HEK293 (cell line): Measurements from ENCODE around the gene TK1.

ENCODE experiments used
- HOXA7 ChIP-seq: sonication (generic); formaldehyde crosslinking; IDR thresholded peaks from 2 replicates; pipeline ENCODE4 v1.8.1; 2022; ENCODE audit warnings: missing genetic modification reagents, borderline replicate concordance
- HOXC10 ChIP-seq: sonication (generic); formaldehyde crosslinking; IDR thresholded peaks from 2 replicates; pipeline ENCODE4 v1.8.1; 2023; ENCODE audit warnings: mild to moderate bottlenecking, missing genetic modification reagents
- KLF16 ChIP-seq: fragments of 450-650 bp; formaldehyde crosslinking; IDR thresholded peaks from 2 replicates; pipeline ENCODE4 v1.5.1; 2017; ENCODE audit warnings: missing biosample characterization, missing genetic modification characterization
- YY1 ChIP-seq: fragments of 450-650 bp; formaldehyde crosslinking; IDR thresholded peaks from 2 replicates; pipeline ENCODE4 v1.5.1; 2018; ENCODE audit warnings: missing biosample characterization, missing genetic modification characterization
- ZBTB1 ChIP-seq: fragments of 450-650 bp; formaldehyde crosslinking; IDR thresholded peaks from 2 replicates; pipeline ENCODE4 v1.5.1; 2016; ENCODE audit warnings: missing biosample characterization, missing genetic modification characterization
- ZFP41 ChIP-seq: fragments of 450-650 bp; formaldehyde crosslinking; IDR thresholded peaks from 2 replicates; pipeline ENCODE4 v1.5.1; 2016; ENCODE audit warnings: missing biosample characterization, missing genetic modification characterization, borderline replicate concordance
- ZNF112 ChIP-seq: fragments of 450-650 bp; formaldehyde crosslinking; IDR thresholded peaks from 2 replicates; pipeline ENCODE4 v1.5.0; 2017; ENCODE audit warnings: missing biosample characterization, missing genetic modification characterization
- ZNF132 ChIP-seq: fragments of 450-650 bp; formaldehyde crosslinking; IDR thresholded peaks from 2 replicates; pipeline ENCODE4 v1.5.1; 2017; ENCODE audit warnings: missing biosample characterization, missing genetic modification characterization, borderline replicate concordance
- ZNF157 ChIP-seq: fragments of 450-650 bp; formaldehyde crosslinking; IDR thresholded peaks from 2 replicates; pipeline ENCODE4 v1.5.1; 2016; ENCODE audit warnings: missing biosample characterization, missing genetic modification characterization
- ZNF223 ChIP-seq: fragments of 450-650 bp; formaldehyde crosslinking; IDR thresholded peaks from 2 replicates; pipeline ENCODE4 v1.5.1; 2016; ENCODE audit warnings: missing biosample characterization, missing genetic modification characterization
- ZNF239 ChIP-seq: fragments of 450-650 bp; formaldehyde crosslinking; IDR thresholded peaks from 2 replicates; pipeline ENCODE4 v1.5.1; 2016; ENCODE audit warnings: missing biosample characterization, missing genetic modification characterization
- ZNF266 ChIP-seq: fragments of 450-650 bp; formaldehyde crosslinking; IDR thresholded peaks from 2 replicates; pipeline ENCODE4 v1.5.1; 2016; ENCODE audit warnings: missing biosample characterization, missing genetic modification characterization, low read depth
- ZNF335 ChIP-seq: fragments of 450-650 bp; formaldehyde crosslinking; conservative IDR thresholded peaks from 2 replicates; pipeline ENCODE4 v1.5.1; 2016; ENCODE audit warnings: missing biosample characterization, missing genetic modification characterization
- ZNF48 ChIP-seq: fragments of 450-650 bp; formaldehyde crosslinking; IDR thresholded peaks from 2 replicates; pipeline ENCODE4 v1.5.1; 2016; ENCODE audit warnings: missing biosample characterization, missing genetic modification characterization
- ZNF501 ChIP-seq: fragments of 450-650 bp; formaldehyde crosslinking; IDR thresholded peaks from 2 replicates; pipeline ENCODE4 v1.5.1; 2016; ENCODE audit warnings: missing biosample characterization, missing genetic modification characterization
- ZNF514 ChIP-seq: fragments of 450-650 bp; formaldehyde crosslinking; IDR thresholded peaks from 2 replicates; pipeline ENCODE4 v1.5.1; 2016; ENCODE audit warnings: missing biosample characterization, missing genetic modification characterization
- ZNF585B ChIP-seq: fragments of 450-650 bp; formaldehyde crosslinking; IDR thresholded peaks from 2 replicates; pipeline ENCODE4 v1.5.1; 2016; ENCODE audit warnings: missing biosample characterization, missing genetic modification characterization
- ZNF660 ChIP-seq: fragments of 450-650 bp; IDR thresholded peaks from 2 replicates; pipeline ENCODE4 v1.5.1; 2018; ENCODE audit warnings: missing biosample characterization, mild to moderate bottlenecking, missing genetic modification characterization
- ZNF830 ChIP-seq: fragments of 450-650 bp; IDR thresholded peaks from 2 replicates; pipeline ENCODE4 v1.5.0; 2018; ENCODE audit warnings: missing biosample characterization, missing genetic modification characterization, low read depth, mild to moderate bottlenecking, moderate library complexity
- TF ChIP-seq, protein P1 (sequence below): fragments of 450-650 bp; formaldehyde crosslinking; IDR thresholded peaks from 2 replicates; pipeline ENCODE4 v1.5.1; 2016; ENCODE audit warnings: missing biosample characterization, missing genetic modification characterization, low read depth
- TF ChIP-seq, protein P2 (sequence below): fragments of 450-650 bp; formaldehyde crosslinking; IDR thresholded peaks from 2 replicates; pipeline ENCODE4 v1.5.1; 2016; ENCODE audit warnings: missing biosample characterization, missing genetic modification characterization
- TF ChIP-seq, protein P3 (sequence below): fragments of 450-650 bp; formaldehyde crosslinking; conservative IDR thresholded peaks from 2 replicates; pipeline ENCODE4 v1.5.1; 2016; ENCODE audit warnings: low read depth, missing biosample characterization, missing genetic modification characterization
- TF ChIP-seq, protein P4 (sequence below): fragments of 450-650 bp; formaldehyde crosslinking; IDR thresholded peaks from 2 replicates; pipeline ENCODE4 v1.5.1; 2016; ENCODE audit warnings: missing biosample characterization, missing genetic modification characterization
- TF ChIP-seq, protein P5 (sequence below): fragments of 450-650 bp; formaldehyde crosslinking; IDR thresholded peaks from 2 replicates; pipeline ENCODE4 v1.5.1; 2016; ENCODE audit warnings: missing biosample characterization, missing genetic modification characterization
- TF ChIP-seq, protein P6 (sequence below): fragments of 450-650 bp; formaldehyde crosslinking; IDR thresholded peaks from 2 replicates; pipeline ENCODE4 v1.5.1; 2016; ENCODE audit warnings: missing biosample characterization, missing genetic modification characterization
- TF ChIP-seq, protein P7 (sequence below): fragments of 450-650 bp; formaldehyde crosslinking; IDR thresholded peaks from 2 replicates; pipeline ENCODE4 v1.5.1; 2016; ENCODE audit warnings: missing biosample characterization, missing genetic modification characterization

TK1 gene

DNA sequence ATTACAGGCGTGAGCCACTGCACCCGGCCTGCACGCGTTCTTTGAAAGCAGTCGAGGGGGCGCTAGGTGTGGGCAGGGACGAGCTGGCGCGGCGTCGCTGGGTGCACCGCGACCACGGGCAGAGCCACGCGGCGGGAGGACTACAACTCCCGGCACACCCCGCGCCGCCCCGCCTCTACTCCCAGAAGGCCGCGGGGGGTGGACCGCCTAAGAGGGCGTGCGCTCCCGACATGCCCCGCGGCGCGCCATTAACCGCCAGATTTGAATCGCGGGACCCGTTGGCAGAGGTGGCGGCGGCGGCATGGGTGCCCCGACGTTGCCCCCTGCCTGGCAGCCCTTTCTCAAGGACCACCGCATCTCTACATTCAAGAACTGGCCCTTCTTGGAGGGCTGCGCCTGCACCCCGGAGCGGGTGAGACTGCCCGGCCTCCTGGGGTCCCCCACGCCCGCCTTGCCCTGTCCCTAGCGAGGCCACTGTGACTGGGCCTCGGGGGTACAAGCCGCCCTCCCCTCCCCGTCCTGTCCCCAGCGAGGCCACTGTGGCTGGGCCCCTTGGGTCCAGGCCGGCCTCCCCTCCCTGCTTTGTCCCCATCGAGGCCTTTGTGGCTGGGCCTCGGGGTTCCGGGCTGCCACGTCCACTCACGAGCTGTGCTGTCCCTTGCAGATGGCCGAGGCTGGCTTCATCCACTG is 27.3 kb upstream of the TK1 start, which contains the start of gene BIRC5 (continued):
- TF ChIP-seq ZBTB1 (no peak), HOXA7 (CRISPR knock-in tag) (no peak), ZNF112 (tag by site-specific recombination) (no peak), ZNF48 (tag by site-specific recombination) (no peak), ZNF335 (tag by site-specific recombination) (peak; percentile 95), HOXC10 (CRISPR knock-in tag) (peak; percentile 69; the same call in 1 of the 2 replicates), ZNF585B (tag by site-specific recombination) (no peak), ZNF660 (tag by site-specific recombination) (no peak; the same call in 1 of the 2 replicates), KLF16 (peak; percentile 98), ZNF514 (tag by site-specific recombination) (no peak), YY1 (tag by site-specific recombination) (peak; percentile 93), ZNF830 (tag by site-specific recombination) (no peak), ZNF266 (tag by site-specific recombination) (no peak), ZNF501 (tag by site-specific recombination) (peak; percentile 83; the same call in 1 of the 2 replicates), ZNF132 (tag by site-specific recombination) (no peak), ZFP41 (tag by site-specific recombination) (no peak), ZNF223 (tag by site-specific recombination) (no peak), ZNF157 (no peak), ZNF239 (tag by site-specific recombination) (no peak)
- TF ChIP-seq, protein P1, sequence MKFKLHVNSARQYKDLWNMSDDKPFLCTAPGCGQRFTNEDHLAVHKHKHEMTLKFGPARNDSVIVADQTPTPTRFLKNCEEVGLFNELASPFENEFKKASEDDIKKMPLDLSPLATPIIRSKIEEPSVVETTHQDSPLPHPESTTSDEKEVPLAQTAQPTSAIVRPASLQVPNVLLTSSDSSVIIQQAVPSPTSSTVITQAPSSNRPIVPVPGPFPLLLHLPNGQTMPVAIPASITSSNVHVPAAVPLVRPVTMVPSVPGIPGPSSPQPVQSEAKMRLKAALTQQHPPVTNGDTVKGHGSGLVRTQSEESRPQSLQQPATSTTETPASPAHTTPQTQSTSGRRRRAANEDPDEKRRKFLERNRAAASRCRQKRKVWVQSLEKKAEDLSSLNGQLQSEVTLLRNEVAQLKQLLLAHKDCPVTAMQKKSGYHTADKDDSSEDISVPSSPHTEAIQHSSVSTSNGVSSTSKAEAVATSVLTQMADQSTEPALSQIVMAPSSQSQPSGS = no peak
- TF ChIP-seq, protein P2, sequence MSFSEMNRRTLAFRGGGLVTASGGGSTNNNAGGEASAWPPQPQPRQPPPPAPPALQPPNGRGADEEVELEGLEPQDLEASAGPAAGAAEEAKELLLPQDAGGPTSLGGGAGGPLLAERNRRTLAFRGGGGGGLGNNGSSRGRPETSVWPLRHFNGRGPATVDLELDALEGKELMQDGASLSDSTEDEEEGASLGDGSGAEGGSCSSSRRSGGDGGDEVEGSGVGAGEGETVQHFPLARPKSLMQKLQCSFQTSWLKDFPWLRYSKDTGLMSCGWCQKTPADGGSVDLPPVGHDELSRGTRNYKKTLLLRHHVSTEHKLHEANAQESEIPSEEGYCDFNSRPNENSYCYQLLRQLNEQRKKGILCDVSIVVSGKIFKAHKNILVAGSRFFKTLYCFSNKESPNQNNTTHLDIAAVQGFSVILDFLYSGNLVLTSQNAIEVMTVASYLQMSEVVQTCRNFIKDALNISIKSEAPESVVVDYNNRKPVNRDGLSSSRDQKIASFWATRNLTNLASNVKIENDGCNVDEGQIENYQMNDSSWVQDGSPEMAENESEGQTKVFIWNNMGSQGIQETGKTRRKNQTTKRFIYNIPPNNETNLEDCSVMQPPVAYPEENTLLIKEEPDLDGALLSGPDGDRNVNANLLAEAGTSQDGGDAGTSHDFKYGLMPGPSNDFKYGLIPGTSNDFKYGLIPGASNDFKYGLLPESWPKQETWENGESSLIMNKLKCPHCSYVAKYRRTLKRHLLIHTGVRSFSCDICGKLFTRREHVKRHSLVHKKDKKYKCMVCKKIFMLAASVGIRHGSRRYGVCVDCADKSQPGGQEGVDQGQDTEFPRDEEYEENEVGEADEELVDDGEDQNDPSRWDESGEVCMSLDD (tag by site-specific recombination) = peak; percentile 80; the same call in 1 of the 2 replicates
- TF ChIP-seq, protein P3, sequence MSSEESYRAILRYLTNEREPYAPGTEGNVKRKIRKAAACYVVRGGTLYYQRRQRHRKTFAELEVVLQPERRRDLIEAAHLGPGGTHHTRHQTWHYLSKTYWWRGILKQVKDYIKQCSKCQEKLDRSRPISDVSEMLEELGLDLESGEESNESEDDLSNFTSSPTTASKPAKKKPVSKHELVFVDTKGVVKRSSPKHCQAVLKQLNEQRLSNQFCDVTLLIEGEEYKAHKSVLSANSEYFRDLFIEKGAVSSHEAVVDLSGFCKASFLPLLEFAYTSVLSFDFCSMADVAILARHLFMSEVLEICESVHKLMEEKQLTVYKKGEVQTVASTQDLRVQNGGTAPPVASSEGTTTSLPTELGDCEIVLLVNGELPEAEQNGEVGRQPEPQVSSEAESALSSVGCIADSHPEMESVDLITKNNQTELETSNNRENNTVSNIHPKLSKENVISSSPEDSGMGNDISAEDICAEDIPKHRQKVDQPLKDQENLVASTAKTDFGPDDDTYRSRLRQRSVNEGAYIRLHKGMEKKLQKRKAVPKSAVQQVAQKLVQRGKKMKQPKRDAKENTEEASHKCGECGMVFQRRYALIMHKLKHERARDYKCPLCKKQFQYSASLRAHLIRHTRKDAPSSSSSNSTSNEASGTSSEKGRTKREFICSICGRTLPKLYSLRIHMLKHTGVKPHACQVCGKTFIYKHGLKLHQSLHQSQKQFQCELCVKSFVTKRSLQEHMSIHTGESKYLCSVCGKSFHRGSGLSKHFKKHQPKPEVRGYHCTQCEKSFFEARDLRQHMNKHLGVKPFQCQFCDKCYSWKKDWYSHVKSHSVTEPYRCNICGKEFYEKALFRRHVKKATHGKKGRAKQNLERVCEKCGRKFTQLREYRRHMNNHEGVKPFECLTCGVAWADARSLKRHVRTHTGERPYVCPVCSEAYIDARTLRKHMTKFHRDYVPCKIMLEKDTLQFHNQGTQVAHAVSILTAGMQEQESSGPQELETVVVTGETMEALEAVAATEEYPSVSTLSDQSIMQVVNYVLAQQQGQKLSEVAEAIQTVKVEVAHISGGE (tag by site-specific recombination) = no peak; the same call in 1 of the 2 replicates
- TF ChIP-seq, protein P4, sequence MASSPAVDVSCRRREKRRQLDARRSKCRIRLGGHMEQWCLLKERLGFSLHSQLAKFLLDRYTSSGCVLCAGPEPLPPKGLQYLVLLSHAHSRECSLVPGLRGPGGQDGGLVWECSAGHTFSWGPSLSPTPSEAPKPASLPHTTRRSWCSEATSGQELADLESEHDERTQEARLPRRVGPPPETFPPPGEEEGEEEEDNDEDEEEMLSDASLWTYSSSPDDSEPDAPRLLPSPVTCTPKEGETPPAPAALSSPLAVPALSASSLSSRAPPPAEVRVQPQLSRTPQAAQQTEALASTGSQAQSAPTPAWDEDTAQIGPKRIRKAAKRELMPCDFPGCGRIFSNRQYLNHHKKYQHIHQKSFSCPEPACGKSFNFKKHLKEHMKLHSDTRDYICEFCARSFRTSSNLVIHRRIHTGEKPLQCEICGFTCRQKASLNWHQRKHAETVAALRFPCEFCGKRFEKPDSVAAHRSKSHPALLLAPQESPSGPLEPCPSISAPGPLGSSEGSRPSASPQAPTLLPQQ (tag by site-specific recombination) = peak; percentile 72; the same call in 1 of the 2 replicates
- TF ChIP-seq, protein P5, sequence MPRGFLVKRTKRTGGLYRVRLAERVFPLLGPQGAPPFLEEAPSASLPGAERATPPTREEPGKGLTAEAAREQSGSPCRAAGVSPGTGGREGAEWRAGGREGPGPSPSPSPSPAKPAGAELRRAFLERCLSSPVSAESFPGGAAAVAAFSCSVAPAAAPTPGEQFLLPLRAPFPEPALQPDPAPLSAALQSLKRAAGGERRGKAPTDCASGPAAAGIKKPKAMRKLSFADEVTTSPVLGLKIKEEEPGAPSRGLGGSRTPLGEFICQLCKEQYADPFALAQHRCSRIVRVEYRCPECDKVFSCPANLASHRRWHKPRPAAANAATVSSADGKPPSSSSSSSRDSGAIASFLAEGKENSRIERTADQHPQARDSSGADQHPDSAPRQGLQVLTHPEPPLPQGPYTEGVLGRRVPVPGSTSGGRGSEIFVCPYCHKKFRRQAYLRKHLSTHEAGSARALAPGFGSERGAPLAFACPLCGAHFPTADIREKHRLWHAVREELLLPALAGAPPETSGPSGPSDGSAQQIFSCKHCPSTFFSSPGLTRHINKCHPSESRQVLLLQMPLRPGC (tag by site-specific recombination) = peak; percentile 80
- TF ChIP-seq, protein P6, sequence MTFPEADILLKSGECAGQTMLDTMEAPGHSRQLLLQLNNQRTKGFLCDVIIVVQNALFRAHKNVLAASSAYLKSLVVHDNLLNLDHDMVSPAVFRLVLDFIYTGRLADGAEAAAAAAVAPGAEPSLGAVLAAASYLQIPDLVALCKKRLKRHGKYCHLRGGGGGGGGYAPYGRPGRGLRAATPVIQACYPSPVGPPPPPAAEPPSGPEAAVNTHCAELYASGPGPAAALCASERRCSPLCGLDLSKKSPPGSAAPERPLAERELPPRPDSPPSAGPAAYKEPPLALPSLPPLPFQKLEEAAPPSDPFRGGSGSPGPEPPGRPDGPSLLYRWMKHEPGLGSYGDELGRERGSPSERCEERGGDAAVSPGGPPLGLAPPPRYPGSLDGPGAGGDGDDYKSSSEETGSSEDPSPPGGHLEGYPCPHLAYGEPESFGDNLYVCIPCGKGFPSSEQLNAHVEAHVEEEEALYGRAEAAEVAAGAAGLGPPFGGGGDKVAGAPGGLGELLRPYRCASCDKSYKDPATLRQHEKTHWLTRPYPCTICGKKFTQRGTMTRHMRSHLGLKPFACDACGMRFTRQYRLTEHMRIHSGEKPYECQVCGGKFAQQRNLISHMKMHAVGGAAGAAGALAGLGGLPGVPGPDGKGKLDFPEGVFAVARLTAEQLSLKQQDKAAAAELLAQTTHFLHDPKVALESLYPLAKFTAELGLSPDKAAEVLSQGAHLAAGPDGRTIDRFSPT (tag by site-specific recombination) = peak; percentile 100
- TF ChIP-seq, protein P7, sequence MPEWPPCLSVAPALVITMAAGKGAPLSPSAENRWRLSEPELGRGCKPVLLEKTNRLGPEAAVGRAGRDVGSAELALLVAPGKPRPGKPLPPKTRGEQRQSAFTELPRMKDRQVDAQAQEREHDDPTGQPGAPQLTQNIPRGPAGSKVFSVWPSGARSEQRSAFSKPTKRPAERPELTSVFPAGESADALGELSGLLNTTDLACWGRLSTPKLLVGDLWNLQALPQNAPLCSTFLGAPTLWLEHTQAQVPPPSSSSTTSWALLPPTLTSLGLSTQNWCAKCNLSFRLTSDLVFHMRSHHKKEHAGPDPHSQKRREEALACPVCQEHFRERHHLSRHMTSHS = no peak
